GM18499 (cell line): ENCODE measurements around the gene COTL1.
"Not testable (repeated sequence)": the region's sequence is repeated elsewhere in the genome, so short reads cannot be mapped to it uniquely, and the experiment has no call there.

ENCODE experiments used
- ATAC-seq: cut with Tn5 transposase; IDR thresholded peaks from one replicate; pipeline ENCODE4 v1.9.1; 2021; ENCODE audit warnings: moderate number of reproducible peaks; ENCODE audit not compliant: insufficient read depth, unreplicated experiment

The COTL1 gene

DNA sequence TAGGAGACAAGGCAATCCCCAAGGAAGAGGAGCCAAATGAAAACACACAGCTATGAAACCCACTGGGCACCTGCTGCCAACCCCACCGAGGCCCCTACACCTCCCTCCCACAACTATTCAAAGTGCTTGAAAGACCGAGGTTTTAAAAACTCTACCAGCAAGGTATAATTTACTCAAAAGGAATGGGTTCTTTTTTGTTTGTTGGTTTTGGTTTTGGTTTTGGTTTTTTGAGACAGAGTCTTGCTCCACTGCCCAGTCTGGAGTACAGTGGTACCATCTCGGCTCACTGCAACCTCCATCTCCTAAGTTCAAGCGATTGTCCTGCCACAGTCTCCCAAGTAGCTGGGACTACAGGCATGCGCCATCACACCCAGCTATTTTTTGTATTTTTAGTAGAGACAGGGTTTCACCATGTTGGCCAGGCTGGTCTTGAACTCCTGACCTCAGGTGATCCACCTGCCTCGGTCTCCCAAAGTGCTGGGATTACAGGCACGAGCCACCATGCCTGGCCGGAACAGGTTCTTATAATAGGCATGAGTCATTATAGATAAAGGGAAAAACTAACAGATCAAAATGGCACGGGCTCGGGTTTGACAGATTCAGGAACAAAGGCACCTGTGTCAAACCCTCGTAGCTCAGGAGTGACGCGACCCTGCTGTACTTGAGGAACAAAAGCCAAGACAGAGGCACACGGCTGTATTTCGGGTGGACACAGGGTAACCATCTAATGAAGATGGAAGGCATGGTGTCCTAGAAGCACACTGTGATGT is 40.7 kb downstream of the COTL1 start:
- no peak for ATAC-seq

DNA sequence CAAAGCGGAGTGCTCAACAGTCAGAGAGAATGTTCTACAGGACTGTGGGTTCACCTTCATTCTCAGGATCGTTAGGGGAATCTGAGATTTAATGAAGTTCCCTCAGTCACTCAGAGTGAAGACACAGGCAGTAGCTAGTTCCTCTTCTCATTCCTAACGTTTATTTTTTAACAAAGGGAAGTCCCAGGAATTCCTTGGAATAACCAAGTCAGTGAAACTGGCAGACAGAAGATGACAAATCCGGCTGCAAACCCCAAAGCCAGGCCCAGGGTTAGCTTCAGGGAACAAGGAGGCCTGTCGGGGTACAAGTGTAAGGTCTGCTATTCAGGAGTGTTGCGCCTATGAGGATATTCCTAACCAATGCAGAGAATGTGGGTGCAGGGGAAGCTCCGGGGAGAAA is 42.0 kb downstream of the COTL1 start:
- ATAC-seq, result no peak

DNA sequence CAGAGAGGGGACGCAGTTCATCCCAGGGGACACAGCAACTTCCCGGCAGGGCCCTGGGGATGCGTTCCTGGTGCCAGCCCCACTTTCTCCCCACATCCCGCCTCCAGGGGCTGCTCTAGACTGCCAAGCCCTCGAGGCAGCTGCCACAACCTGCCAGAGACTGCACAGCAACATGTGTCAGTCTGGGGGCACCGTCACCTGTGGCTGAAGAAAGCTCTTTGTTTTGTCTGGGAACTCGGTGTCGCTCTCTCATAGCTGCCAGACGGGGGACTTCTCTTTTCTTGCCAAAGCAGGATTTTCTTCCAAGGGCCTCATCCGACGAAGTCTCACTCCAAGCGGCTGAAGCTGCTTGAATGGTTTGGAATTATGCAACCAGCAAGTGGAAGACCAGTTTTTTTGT is 43.7 kb downstream of the COTL1 start:
- ATAC-seq, result no peak

DNA sequence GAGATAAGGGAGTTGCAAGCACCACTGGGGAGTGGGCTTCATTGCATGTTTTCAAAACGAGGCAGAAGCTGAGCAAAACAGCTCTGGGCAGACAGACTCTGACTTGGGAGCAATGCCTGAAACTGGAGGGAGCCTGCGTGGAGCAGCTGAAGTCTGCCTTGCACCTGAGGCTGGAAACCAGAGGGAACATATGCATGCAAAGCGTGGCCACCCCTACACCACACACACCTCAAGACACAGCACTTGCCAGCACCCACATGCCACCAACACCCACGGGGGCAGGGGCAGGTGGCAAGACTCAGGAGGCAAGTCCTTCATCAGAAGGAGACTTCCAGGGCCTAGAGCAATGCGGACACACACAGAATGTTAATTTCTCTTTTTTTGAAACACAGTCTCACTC is 45.8 kb downstream of the COTL1 start:
- no peak for ATAC-seq

DNA sequence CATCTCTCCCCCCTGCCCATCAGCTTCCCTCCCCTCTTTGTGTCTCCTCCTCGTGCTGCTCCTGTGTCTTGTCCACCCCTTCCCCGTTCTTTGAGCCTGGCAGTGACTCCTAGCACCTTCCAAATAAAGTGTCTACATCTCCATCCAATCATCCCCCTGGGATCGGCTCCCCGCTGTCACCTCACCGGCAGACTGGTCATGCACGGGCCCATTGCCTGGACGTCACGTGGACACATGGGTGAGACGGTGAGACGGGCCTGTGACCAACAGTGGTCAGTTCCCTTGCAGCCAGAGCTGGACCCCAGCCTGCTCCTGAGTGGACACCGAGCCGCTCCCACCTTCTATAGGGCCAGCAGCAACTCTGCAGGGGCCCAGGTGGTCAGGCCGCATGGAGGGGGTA is 46.4 kb downstream of the COTL1 start:
- ATAC-seq, result no peak

DNA sequence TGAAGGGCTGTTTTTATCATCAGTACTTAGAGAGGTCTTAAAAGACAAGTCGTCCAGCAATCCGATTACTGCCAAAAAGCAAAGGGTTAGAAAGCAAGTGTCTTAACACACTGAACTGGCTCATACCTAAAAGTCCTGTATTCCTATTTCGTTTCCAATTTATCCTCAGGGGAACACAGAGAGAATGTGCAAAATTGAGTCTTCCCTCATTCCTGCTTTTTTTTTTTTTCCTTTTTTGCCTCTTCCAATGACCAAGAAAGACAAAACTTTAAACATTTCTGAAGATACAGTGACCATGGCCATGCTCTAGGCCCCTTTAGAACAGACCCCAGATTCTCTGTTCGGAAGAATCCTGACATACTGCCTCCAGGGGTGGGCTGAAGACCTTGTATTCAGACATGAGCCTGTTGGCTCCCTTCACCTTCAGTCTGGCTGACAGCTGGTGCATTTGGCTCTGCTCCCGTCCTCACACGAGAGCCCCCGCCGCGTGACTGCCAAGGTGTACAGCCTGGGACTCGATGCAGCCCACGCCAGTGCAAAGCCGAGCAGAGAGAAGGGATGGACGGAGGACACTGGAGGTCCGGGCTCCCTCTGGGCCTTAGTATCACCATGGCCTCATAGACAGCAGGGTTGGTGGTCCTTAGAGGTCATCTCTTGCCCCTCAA is 47.0 kb downstream of the COTL1 start:
- no peak for ATAC-seq

DNA sequence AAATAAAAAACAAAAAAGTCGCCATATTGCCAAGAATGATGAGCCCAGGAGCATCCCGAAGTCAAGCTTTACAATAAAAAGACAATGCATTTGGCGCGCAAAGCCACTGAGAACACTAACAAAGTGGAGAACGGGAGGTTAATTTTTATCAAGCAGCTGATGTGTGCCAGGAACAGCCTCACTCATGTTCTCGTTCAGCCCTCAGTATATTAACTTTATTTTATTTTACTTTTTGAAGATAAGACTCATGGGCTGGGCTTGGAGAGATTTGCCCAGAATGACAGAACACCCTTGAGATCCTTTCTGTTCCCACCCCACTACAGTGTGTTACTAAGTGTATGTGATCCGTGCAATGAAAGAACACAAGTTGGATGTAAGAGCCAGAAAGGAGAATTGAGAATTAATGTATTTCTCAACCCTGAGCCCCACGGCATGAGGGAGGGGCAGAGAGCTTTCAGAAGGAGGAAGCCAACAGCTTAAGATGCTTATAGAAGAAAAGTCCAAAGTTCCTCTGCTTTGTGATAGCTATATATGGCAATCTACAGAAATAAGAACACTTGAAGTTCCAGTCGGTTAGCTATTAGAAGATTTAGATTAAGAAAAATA is 48.4 kb downstream of the COTL1 start:
- no peak for ATAC-seq

DNA sequence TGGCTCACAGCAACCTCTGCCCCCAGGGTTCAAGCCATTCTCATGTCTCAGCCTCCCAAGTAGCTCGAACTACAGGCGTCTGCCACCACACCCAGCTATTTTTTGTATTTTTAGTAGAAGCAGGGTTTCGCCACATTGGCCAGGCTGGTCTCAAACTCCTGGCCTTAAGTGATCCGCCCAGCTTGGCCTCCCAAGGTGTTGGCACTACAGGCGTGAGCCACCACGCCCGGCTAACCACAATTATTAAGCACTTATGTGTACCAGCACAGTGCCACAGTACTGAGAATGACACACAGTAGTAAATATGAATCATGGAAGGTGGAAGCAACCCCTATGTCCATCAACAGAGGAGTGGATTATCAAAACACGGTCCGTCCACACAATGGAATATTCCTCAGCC is 49.8 kb downstream of the COTL1 start:
- ATAC-seq, result no peak

DNA sequence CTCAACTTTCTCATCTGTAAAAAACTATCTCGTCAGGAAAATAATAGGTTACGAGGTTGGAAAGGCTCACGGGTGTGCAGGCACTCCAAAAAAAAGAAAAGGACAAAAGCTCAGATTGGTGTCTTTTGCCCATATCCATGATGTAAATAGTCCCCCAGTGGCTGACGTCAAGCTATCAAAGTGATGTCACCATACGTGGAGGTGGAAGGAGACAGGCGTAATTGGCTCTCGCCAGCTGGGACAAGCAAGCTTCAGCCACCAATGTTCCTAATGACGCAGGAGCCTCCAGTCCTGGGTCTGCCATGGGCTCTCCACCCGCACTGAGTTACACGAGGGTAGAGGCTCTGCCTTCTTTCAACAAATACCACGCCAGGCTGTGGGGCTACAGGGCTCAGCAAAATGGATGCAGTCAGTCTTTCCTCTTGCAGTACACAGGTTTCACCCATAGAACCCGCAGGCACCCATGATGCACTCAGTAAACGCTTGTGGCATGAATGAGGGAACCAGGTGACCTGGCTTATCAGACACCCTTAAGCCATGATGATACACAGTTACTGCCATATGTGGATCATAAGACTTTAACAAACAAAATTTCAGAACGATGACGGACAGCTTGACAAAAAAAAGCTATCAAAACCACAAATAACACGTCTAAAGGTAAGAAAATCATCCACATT is 50.5 kb downstream of the COTL1 start:
- no peak for ATAC-seq

DNA sequence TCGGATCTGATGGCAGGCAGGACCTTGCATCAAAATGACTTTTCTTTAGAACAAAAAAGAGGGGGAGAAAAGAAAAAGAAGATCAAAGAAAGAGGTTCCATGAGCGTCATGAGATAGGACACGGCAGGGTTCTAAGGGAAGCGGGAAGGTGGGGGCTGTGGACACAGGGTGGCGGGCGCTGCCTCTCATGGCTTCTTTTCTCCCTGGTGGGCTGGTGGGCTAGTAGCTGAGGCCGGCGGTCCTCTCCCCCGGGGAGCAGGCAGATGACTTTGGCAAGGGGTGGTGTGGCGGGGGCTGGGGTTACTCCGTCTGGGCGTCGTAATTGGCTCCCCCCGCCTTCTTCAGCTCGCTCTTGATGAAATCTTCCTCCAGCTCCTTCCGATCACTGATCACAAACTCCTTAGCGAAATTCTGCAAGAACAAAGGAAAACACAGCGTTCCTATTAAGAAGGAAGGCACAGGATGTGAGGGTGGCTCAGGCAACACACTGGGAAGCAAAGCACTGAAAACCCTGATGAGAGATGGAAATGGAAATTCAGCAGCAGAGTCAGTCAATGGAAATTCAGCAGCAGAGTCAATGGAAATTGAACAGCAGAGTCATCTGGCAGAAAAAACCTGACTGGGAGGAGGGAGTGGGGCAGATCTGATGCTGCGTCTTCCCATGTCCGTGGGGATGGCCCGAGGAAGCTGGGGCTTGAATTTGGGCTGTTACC is 51.2 kb downstream of the COTL1 start:
- no peak for ATAC-seq

DNA sequence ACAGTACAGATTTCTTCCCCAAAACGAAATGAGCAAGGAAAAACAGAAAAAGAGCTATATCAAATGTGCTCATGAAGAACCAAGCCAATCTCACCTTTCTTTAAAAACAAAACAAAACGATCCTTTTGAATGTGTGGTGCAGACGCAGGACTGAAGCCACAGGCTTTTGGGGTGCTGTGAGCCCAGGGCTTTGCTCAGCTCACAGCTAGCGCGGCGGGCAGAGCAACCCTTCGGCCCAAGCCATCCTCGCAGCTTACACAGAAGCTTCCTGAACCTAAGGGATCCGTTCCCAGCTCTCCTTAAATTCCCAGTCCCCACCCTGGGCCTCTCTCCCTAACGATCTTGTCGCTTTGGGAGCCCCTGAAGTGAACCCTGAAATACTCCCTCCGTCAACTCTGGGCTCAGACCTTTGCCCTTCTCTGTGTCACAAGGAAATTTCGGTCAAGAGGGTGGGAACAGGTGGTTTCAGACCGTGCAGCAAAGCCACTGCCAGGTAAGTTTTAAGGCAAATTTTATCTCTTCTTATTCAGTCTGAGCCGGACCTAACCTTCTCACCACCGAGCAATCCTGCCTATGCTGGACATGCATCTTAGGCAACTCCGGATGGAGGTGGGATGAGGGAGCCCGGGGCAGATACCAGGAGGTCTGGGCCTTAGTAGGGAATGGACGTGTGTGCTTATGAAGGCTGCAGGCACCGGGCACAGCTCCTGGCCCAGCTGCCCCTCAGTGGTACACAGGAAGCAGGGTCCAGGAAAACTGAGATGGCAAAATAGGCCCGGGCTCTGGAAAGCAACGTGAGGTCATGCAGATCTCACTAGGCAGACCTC is 52.0 kb downstream of the COTL1 start:
- no peak for ATAC-seq

DNA sequence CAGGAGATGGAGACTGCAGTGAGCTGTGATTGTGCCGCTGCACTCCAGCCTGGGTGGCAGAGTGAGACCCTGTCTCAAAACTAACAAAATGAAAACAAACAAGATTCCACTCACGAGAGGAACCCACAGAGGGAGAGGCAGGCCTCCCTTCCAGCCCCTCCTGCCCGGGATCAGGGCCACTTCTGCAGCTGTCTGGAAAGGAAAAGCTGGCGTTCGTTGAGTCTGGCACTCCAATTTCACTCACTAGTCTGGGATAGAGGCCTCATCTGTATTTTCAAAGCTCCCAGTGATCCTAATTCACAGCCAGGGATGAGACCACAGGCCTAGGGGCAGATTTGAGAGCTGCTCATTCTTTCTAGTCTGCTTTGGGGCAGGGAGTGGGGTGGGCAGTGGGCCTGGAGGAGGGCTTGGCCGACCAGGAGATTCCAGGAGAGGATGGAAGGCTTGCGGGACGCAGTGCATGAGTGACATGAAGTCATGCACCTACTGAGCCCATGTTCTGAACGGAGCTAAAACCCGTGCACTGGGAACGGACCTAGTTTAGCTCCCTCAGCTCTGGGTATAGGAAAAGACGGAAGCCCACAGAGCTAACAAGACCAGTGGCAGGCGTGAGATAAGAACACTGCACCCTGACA is 54.0 kb downstream of the COTL1 start:
- no peak for ATAC-seq

DNA sequence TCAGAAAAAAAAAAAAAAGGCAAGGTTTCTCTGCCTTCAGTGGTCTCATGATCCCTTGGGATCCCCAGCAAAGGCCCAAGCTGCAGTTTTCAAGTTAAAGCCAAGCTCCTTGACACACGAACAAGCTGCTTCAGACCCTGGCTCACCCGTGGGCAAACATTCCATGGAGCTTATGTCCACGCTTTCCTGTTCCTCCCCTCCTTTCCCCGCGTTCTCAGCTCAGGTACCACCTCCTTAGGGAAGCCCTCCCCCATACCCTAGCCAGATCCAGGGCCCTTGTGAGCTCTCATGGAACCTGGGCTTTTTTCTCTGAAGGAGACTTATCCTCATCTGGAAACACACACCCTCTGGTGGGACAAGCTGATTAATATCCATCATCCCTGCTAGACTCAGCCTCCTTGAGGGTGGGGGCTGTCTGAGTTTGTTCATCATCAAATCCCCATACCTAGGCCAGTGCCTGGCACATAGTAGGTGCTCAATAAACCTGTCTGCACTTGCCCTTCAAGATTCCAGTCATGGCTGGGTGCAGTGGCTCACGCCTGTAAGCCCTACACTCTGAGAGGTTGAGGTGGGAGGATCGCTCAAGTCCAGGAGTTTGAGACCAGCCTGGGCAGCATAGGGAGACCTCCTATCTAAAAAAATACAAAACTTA is 54.7 kb downstream of the COTL1 start:
- ATAC-seq, result no peak

DNA sequence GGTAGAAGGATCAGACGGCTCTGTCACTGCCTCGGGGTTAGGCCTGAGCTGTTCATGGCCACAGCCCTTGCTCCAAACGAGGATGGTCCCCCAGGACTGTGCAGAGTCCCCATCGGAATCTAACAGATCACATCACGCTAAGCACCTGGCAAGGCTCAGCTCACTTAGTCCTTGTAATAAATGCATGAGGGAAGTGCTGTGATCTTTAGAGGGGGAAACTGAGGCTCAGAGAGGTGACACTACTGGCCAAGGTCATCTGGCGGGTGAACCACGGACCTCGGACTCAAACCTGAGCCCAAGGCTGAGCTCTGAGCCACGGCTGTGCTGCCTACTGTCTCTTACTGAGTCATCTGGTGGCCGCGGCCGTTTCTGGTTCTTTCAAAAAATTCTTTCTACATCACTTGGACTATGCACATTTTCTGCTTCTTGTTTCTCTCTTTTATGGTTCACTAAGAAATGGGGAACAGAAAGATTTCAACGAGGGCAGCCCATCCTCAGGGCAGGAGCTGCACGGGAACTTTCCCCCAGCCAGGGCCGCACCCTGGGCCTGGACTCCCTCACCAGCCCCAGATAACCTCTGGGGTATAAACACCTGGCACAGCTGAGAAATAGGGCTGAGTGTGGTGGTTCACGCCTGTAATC is 55.6 kb downstream of the COTL1 start:
- ATAC-seq, result no peak

DNA sequence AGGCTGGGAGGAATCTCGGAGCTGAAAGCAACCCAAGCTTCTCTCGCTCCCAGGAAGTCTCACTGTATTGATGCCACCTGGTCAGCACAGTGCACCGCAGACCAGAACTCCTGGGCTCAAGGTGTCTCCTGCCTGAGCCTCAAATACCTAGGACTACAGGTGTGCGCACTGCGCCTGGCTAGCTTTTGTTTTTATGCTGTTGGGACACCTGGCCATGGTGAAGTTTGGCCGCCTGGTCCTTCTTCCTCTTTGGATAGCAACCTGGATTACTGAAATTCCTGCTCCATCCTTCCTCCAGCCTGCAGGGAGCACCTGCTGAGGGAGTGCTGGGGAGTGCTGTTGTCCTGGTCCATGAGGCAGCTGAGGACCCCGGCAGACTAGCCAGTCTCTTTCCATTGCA is 56.6 kb downstream of the COTL1 start:
- no peak for ATAC-seq

DNA sequence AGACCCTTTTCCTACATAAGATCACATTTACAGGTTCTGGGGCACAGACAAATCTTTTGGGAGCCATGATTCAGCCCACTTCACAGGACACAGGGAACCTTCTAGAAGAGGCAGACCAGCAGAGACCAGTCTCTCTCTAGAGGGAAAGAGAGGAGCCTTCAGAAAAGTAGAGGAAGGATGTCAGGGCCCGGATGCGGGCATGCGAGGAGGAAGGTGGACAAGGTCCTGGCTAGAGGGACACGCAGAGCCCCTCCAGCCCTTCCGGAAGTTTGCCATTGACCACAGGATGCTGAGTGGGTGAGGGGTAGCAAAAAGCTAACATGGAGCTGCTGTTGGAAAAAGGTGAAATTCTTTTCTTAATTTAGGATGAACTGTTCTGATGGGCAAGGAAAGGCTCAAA is 57.6 kb downstream of the COTL1 start:
- ATAC-seq, result no peak

DNA sequence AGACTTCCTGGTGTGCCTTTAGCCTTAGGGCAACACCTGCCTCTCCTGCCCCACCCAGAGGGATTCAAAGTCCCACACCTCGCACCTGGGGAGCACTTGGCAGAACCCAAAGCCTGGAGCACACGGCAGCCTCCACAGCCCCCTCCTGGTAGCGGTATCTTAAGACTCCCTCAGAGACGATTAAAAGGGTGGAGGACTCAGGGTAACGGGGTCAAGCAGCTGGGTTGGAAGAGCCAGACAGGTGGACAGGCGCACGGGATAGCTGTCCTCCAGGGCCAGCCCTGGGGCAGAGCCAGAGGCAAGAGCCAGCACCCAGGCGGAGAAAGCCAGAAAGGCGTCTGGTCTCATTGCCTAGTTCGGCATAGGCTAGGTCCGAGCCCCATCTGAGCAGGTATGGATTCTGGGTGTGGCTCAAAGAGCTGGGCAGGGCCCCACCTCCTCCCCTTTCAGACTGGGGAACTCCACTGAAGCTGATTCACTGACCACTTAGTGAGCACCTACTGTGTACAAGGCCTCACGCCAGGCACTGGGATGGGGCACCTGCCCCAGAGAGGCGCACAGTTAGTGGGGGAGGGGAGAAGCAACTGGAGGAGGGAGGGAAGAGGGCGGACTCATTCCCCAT is 58.5 kb downstream of the COTL1 start:
- ATAC-seq, result no peak

DNA sequence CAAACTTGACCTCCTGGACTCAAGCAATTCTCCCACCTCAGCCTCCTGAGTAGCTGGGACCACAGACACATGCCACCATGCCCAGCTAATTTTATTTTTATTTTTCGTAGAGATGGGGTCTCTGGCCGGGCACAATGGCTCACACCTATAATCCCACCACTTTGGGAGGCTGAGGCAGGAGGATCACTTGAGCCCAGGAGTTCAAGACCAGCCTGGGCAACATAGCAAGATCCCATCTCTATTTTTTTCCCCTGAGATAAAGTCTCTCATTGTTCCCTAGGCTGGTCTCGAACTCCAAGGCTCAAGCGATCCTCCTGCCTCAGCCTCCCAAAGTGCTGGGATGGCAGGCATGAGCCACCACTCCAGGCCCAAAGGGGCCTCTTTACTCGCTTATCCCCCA is 59.0 kb downstream of the COTL1 start:
- ATAC-seq, result not testable (repeated sequence)
